RCC 7860 (cell line): ENCODE results near the gene ALX4.
A peak's percentile ranks its signal among the peaks of the same experiment; 100 is the strongest.

ENCODE experiments used
- DNase-seq: peaks from one replicate; pipeline ENCODE4 v3.0.0-alpha.2; 2015; ENCODE audit warnings: low spot score
- FAIRE-seq: peaks from 2 replicates; lab custom pipeline; 2012; peaks lifted over from hg19 to GRCh38; lab: Jason Lieb, UNC

Gene ALX4

DNA sequence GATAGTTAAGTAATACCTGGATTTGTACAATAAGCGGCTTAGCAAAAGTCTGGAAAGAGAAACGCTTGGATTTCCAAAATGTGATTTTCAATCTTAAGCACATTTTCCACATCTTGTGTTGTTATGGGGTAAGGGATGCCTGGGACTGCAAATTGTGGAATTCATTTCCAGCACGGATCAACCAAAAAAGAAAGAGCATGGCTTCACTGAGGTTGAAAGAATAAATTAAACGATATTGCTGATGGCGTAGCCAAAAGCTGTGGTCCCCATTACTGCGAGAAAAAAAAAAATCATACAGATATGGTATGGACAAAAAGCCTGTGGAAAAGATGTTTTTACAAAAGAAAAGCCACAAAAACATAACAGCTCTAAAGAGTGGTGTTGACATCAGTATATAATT lies 26.0 kb upstream of the ALX4 start:
- FAIRE-seq (no peak), DNase-seq (no peak)

DNA sequence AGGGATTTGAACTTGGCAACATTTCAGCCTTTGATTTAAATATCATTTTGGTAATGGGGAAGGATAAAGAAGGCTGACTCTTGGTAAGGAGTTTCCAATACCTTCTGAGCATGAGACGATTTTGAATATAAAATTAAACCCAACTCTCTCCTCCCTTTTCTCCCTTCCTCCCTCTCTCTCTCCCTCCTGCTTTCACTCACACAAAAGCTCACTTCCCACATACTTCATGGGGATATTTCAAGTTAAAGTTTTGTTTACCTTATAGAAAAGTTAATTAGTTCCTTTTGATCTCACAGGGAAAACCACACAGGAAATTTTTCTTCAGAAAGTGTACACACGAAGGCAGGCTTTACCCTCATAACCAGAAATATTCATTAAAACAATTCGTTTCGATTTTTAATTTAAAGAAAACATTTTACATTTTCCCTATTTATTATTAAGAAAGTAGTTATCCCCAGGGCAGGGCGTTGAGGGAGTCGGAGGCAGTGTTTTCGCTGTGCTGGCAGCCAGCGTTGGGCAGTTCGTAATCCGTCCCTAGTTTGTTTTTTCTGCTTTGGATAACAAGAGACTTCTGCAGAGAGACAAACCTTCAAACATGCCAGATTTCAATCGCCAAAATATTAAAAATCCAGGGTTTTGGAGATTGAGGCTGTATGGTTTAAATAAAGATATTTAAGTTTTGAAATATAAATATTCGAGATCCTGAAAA lies 25.3 kb upstream of the ALX4 start:
- DNase-seq (no peak), FAIRE-seq (no peak)

DNA sequence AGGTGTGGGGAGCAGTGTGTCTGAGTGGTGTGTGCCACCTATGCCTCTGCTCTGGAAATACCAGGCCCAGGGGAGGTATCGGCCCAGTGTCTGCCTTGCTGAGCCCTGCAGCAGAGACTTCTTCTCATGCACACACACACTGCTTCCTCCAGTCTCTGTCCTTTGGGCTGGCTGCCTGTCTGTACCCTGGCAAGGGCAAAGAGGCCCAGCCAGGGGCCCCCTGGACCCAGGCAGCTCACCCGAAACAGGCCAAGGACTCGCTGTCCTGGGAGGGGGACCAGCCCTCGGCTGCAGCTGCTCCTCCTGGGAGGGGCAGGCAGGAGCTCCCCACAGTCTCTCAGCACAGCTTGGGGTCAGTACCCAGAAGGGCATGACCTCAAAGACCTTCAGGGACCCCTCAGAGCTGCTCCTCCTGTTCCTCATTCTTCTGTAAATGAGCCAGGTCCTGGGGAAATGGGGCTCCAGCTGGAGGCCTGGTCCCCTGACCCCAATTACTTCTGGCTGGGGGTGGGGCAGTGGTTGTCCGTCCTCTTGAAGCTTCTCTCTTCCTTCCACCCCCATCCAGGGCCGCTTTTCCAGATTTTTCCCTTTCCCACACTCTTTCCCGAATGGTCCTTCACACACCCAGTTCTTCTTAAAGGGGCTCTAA lies 24.5 kb upstream of the ALX4 start:
- no peak for DNase-seq
- no peak for FAIRE-seq

DNA sequence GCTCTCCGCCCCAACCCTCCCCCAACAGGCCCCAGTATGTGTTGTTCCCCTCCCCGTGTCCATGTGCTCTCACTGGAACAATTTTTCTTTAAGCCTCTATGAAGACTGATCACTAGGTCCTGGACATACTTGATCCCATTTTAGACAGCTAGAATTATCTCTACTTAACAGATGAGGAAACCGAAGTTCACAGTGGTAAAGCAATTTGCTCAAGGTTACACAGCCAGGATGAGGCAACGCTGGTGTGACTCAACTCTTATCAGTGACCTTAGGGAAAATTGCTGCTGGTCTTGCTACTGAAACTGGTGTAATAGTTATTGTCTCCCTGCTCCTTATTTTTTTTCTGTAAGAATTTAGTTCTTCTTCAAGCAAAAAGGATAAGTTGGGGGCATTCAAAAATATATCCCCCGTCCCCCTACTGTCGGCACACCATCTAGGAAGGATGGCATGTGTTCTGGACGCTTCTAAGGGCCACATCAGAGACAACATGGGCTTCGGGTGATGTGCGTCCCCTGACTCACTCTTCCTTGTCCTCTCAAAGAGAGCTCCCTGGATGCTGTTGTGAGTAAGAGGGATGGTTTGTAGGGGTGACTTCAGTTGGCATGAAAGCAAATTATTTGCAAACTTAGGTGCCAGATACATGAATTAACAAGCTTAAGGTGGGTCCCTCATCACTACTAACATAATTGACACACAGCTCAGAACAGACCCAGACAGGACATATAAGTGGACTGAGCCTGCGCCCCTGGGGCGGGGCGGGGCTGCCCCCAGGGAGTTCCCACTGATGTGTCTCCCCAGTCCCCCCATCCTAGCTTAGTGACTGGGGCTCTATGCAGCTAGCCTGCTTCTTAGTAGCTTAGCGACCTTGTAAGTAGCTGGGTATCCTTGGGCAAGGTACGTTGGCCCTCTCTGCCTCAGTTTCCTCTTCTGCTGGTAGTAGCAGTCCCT lies 23.6 kb upstream of the ALX4 start:
- no peak for FAIRE-seq
- peak; percentile 20 for DNase-seq

DNA sequence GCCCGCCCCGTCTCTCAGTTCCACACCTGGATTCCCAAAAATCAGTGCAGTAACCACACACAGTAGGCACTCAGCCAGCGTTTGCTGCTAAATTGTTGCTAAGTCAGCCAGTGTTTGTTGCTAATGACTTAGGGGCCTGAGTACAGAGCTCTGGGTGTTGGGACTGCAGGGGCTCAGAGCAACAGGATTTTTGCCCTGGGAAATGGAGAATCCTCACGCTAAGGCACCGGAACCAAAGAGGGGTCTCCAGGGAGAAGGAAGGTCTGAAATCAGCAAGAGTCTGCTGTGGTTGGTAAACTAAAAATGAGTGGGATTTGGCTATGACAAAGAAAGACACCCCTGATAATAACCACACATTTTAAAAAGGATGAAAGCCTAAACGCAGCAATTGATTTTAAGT lies 22.7 kb upstream of the ALX4 start:
- FAIRE-seq, result no peak

DNA sequence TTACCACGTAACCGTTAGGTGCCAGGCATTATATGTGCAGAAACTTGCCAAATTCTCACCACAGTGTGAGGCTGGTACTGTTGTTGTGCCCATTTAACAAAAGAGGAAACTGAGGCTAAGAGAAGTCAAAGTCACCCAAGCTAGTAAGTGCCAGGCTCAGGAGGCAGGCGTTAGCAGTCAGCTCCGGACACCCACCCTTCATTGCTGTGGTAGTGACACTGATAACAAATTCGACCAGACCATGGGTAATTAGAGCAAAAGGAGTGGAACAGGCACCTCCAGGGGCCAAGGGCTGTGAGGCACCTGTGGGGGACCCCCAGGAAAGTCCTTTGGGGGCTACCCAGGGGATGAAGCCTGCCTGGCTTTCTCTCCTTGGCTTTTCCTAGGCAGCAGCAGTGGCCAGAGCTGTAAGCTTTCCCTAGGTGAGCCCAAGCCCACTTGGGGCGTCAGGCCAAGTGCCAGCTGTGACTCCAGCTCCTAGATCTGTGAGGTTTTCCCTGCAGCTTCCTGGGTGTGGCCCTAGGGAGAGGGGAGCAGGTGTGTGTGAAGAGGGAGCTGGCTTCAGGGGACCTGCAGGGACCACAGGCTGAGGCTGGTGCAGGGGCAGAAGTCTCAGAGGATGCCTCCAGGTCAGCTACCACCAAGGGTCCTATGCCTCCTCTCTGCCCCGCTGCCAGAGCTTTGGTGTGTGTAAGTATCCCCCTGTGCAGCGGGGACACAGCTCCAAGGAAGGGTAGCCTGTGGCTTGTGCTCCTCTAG lies 19.7 kb upstream of the ALX4 start:
- no peak for DNase-seq
- FAIRE-seq, result no peak

More for the DNA sequence above, 22.7 kb upstream of the ALX4 start:
- no peak for DNase-seq

DNA sequence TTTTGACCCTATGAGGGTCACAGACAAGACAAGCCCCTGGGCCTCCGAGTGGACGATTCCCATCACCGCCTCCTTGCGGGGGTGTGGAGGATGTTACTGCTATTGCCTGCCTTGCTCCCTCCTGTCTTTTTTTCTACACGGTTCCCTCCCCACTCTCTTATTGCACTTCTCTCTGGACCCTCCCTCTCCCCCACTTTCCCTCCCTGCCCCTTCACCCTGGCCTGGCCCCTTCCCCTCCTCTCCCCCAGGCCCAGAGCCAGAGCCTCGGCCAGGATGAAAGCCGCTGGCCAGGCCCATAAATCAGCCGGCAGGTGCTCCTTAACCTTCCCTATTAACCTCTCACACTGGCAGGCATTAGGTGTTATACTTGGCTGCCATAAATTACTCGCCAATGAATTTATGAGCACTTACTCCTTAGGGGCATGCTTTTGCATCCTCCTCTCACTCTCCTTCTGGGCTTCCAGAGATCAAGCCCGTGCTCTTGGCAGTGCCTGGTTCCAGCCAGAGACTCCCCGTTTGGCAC lies 18.3 kb upstream of the ALX4 start:
- FAIRE-seq, result no peak

DNA sequence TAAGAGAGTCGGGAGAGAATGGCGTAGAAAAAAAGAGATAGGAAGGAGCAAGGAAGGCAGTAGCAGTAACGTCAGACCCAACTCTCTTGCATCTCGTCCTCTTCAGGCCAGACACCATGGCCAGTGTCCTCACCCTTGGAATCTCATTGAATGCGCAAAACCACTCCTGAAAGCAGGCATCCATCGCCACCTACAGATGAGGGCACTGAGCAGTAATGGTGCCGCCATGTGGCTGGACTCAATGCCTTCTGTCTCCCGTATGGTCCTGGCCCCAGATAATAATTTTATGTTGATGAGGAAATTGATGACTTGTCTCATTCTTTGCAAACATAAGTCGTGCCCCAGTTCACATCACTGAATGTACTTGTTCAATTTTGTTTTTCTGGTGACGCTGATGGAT lies 17.8 kb upstream of the ALX4 start:
- DNase-seq (no peak), FAIRE-seq (no peak)

More for the DNA sequence above, 18.3 kb upstream of the ALX4 start:
- no peak for DNase-seq

DNA sequence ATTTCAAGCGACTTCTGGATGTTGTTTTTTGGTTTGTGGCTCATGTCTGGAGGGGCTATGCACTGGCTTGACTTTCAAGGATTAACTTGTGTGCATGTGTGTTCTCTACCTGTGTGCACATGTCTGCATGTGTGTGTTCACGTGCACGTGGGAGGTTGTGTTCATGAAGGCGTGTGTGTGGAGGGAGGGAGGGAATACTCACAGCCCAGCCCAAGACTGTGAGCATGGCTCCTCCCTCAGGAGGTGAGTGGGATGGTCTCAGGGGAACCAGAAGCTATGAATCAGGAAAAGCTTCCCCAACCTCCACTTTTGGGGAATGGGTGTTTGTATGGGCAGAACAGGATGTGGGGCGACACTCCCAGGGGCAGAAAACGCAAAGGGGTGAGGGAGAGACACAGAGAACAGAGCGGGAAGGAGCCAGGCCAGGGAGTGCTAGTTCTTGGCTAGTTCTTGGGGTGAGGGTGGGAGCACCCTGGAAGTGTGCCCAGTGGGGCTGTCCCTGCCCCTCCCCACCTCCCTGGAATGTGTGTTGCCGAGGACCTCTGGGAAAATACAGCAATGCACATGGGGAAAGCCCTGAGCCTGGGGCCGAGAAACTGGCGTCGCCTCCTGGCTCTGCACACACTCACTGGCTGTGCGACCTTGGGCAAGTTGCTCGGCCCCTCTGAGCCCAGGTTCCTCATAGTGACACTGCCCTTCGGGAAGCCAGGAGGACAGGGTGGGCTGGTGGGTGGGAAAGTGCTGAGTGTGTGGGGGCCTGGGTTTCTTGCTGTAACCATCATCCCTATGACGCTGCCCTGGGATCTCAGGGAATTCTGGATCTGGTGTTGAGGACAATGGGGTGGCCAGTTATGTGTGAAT lies 16.9 kb upstream of the ALX4 start:
- no peak for DNase-seq
- no peak for FAIRE-seq

DNA sequence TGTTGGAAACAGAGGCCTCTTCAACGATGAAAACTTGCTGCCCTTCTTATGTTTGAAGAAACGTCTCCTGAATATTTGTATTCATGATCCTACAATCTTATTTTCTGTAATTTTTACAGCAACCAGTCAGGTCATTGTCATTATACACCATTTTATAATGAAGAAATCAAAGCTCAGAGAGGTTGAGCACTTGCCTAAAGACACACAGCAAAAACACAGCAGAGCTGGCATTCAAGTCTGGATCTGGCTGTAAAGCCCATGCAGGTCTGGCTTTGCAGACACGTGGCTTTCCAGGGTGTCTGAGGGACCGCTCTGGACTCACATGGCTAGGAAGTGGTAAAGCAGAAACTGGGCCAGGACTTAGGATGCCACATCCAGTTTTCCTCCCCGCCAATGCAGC lies 15.8 kb upstream of the ALX4 start:
- no peak for DNase-seq
- FAIRE-seq, result no peak

DNA sequence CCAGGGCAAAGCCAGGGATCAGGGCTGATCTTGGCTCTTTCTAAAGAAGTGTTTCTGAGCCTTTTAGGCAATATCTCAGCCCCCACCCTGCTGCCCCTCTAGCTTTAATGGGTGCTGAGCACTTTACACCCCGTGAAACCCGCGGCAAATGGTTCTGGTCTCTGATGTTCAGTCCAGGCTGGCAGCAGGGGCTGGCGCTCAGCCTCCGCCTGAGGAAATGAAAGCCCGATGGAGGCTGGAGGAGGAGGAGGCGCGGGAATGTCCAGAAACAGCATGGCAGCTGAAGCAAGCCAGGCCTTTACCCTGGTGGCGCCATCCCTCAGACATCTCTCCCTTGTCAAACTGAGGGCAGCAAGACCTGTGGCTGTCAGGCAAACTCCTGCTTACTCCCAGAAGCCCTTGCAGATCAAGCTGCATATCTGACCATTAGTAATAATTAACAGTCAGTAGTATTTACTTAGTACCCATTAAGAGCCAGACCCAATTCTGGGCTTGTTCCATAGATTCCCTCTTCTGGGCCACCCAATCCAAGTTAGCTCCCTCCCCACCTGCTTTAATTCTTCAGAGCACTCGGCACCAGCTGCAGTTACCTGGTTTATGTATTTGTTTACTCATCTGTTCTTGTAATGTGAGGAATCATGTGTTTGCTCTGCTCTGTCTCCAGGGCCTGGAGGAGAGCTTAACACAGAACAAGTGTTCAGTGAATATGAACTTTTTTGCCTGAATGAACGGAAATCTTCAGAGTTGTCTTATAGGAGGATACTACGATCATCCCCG lies 15.0 kb upstream of the ALX4 start:
- no peak for DNase-seq
- no peak for FAIRE-seq

DNA sequence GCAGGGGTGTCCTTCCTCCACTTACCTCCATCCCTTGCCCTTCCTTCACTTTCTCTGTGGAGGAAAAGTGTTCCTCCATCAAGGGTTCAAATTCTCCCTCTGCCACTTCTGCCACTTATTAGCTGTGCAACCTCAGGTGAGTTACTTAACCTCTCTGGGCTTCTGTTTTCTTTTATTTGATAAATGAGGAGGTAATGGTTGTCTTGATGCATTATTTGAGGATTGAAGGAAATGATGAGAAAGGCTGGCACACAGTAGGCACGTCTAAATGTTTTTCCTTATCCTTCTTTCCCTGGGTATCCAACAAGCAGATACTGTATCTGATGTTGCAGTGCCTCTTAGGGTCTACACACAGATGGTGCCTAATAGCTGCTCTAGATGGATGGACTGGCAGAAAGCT lies 14.3 kb upstream of the ALX4 start:
- FAIRE-seq (no peak), DNase-seq (no peak)

DNA sequence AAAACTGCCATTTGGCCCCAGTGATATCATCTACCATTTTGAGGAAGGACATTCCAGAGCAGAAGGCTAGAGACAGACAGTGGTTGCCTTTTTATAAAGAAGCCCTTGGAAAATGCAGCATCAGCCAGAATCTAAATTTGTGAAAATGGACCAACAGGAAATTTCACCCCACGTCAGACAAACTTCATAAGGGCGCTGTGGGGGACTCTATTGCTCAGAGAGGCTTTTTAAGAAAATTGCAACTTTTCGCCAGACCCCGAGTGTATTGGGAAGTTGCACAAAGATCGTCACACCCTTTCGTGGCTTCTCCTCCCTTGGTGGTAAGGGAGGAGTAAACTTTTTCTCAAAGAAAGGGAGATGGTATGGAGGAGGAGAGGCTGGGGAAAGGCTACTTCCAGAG lies 12.3 kb upstream of the ALX4 start:
- FAIRE-seq, result no peak
- no peak for DNase-seq

DNA sequence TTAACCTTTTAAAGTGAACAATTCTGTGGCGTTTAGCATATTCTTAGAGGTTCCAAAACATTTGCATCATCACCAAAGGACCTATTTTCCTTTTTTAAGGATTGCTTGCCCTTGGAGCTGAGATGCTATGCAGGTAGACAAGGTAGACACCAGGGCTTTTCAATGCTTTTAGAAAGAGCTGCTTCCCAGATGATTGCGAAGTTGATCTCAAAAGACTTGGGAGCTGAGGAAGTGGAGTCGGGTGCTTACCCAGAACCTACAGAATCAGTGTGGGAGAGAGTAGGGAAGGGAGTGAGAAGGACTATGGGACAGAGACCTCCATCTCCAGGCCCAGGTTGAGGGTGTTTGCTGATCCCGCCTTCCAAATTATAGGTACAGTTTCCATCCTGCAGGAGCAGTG lies 11.1 kb upstream of the ALX4 start:
- FAIRE-seq (no peak), DNase-seq (no peak)

DNA sequence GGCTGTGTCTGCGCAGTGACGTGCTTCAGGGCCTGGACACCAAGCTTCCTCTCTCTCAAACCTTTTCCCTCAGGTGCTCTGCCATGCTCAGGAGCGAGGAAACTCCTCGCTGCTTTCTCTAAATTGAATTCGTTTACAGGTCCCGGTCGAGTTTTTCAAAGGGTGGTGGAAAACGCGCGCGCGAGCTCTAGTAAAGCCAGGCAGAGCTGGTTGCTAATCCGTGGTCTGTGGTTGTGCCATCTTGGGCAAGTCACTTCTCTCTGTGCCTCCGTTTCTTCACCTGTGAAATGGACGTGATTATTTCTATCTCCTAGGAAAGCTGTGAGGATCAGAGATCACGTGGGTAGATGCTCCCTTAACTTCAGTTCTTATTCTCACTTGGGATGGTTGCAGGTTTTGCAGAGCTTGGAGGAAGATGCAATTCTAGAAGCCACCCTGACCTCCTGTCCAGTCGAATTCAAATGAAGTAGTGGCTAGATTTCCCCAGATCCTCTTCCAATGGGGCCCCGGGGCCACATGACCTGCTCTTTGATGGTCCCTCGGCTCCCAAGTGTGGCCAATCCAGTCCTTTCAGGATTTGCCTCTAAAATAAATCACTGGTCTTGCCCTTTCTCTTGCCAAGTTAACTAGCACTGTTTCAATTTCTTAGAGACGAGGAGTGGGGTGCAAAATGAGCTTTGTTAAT lies 10.5 kb upstream of the ALX4 start:
- FAIRE-seq (no peak), DNase-seq (no peak)

DNA sequence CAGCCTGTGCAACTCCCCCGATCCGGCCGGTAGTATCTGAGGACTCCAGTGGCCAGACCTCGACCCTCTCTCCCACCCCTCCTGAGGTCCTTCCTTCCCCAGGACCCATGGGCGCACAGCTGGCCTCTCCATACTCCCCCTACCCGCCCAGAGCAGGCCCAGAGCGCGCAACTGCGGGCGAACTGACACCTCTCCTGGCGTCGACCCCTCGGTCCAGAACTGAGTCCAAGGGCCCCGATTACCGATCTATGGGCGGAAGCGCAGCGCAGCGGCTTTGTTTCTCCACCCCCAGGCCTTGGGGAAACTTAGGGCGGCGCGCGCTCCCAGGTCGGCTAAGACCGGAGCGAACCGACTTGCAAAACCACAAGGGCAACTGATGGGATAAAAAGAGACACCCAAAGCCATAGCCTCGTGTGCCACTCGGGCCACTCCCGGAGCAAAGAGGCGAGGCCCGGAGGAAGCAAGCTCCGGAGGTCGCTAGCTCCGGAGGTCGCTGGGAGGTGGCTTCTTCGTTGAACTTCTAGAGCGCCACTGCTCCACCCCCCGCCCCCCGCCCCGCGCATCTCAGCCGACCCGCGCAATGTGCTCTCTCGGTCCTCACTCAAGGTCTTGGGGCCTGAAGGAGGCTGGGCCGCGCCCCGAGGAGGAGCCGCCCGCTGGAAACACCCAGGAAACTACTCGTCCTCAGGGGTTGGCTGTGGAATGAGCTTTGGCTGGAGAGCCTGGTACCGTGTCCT lies 9.8 kb upstream of the ALX4 start:
- no peak for FAIRE-seq
- no peak for DNase-seq

DNA sequence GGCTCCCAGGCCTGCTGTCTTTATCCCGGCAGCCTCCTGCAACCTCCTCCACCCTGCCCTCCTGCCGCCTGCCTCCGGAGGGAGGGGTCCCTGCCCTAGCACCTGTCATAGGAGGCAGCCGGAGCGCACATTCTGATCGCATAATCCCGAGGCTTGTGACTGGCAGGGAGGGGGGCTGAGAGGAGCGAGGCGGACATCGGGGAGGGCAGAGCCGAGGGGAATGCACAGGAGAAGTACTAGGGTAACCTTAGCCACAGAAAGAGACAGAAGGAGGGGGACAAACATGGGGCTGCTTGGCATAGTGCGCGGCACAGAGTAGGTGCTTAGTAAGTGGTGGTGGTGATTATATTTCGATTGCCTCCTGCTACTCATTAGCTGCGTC lies 9.2 kb upstream of the ALX4 start:
- no peak for DNase-seq
- no peak for FAIRE-seq

DNA sequence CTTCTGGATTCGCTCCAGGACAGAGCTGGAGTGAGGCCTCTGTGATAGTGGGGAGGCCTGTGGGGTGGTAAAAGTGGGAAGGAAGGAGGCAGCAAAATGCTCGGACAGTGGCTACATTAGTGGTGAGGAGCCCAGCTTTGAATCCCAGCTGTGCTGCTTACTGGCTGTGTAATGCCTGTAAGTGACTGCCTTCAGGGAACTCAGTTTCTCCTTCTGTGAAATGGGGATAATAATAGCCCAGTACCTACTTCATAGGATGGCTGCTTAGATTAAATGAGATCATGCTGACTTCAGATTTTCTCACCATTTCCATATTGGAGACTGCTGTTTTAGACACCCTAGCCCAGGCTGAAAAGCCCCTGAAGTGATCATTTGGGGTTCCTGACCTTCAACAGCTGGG lies 8.4 kb upstream of the ALX4 start:
- FAIRE-seq, result no peak
- no peak for DNase-seq
